Ishikawa (cell line): ENCODE results near the gene TRABD2A.

Experiments used
- CEBPB ChIP-seq: IDR thresholded peaks from 2 replicates; pipeline ENCODE4 v1.6.1; 2012
- CREB1 ChIP-seq: IDR thresholded peaks from 2 replicates; pipeline ENCODE4 v1.6.1; 2012; ENCODE audit warnings: low read depth
- EGR1 ChIP-seq: IDR thresholded peaks from 2 replicates; pipeline ENCODE4 v1.6.1; 2012
- EP300 ChIP-seq: IDR thresholded peaks from 2 replicates; pipeline ENCODE4 v1.6.1; 2012; ENCODE audit warnings: borderline replicate concordance
- FOXM1 ChIP-seq: IDR thresholded peaks from 2 replicates; pipeline ENCODE4 v1.6.1; 2012; ENCODE audit warnings: low read depth, borderline replicate concordance
- NFIC ChIP-seq: IDR thresholded peaks from 2 replicates; pipeline ENCODE4 v1.6.1; 2012
- RAD21 ChIP-seq: IDR thresholded peaks from 2 replicates; pipeline ENCODE4 v1.6.1; 2012; ENCODE audit warnings: low read depth
- REST ChIP-seq: IDR thresholded peaks from 2 replicates; pipeline ENCODE4 v1.6.1; 2012; ENCODE audit warnings: low read depth, mild to moderate bottlenecking
- TAF1 ChIP-seq: IDR thresholded peaks from 2 replicates; pipeline ENCODE4 v1.6.1; 2012; ENCODE audit warnings: low read depth, mild to moderate bottlenecking
- TCF12 ChIP-seq: IDR thresholded peaks from 2 replicates; pipeline ENCODE4 v1.6.1; 2012; ENCODE audit warnings: low read depth
- TEAD4 ChIP-seq: IDR thresholded peaks from 2 replicates; pipeline ENCODE4 v1.6.1; 2012
- YY1 ChIP-seq: IDR thresholded peaks from 2 replicates; pipeline ENCODE4 v1.6.1; 2012; ENCODE audit warnings: low read depth
- ZBTB7A ChIP-seq: IDR thresholded peaks from 2 replicates; pipeline ENCODE4 v1.6.1; 2012; ENCODE audit warnings: low read depth
- TF ChIP-seq, protein P1 (sequence below): IDR thresholded peaks from 2 replicates; pipeline ENCODE4 v1.6.1; 2012
- TF ChIP-seq, protein P2 (sequence below): IDR thresholded peaks from 2 replicates; pipeline ENCODE4 v1.6.1; 2012

Gene TRABD2A

DNA sequence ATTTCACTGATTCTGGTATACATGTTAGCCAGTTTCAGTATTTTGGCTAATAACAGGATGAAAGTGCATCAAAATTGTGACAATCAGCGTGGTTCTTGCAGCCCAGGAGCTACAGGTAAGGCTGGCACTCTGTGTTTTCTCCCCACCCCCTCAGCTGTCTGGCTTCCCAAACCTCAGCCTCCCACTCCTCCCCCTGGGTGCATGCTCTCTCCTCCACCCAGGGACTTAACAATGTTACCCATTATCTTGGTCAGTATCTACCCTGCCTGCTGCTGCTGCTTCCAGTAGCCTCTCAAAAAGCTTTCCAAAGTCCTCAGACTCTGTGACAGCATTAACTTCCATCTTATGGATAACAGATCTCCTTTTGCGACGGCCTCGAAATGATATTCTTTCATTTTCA, 41.0 kb downstream of the TRABD2A start:
- TF ChIP-seq CEBPB (no peak), FOXM1 (no peak), YY1 (no peak), REST (no peak), EGR1 (no peak), TCF12 (no peak), ZBTB7A (no peak), TAF1 (no peak), NFIC (no peak), CREB1 (no peak), TEAD4 (no peak), RAD21 (no peak), EP300 (no peak)
- TF ChIP-seq, protein P1, sequence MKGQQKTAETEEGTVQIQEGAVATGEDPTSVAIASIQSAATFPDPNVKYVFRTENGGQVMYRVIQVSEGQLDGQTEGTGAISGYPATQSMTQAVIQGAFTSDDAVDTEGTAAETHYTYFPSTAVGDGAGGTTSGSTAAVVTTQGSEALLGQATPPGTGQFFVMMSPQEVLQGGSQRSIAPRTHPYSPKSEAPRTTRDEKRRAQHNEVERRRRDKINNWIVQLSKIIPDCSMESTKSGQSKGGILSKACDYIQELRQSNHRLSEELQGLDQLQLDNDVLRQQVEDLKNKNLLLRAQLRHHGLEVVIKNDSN, result no peak
- TF ChIP-seq, protein P2, sequence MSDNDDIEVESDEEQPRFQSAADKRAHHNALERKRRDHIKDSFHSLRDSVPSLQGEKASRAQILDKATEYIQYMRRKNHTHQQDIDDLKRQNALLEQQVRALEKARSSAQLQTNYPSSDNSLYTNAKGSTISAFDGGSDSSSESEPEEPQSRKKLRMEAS, result no peak

GRCh38 chr2:84838434-84839145, 42.3 kb downstream of the TRABD2A start:
- no peak for TF ChIP-seq ZBTB7A
- TF ChIP-seq EP300, result no peak
- no peak for TF ChIP-seq YY1
- no peak for TF ChIP-seq RAD21
- TF ChIP-seq REST, result no peak
- TF ChIP-seq, protein P1, result no peak
- TF ChIP-seq NFIC, result no peak
- TF ChIP-seq TCF12, result no peak
- TF ChIP-seq TAF1, result no peak
- no peak for TF ChIP-seq EGR1
- no peak for TF ChIP-seq CREB1
- no peak for TF ChIP-seq CEBPB
- TF ChIP-seq TEAD4, result no peak
- TF ChIP-seq, protein P2, result no peak
- no peak for TF ChIP-seq FOXM1

GRCh38 chr2:84836215-84836614, 44.7 kb downstream of the TRABD2A start:
- TF ChIP-seq FOXM1 (no peak), EP300 (no peak), EGR1 (no peak), TAF1 (no peak), TCF12 (no peak), YY1 (no peak), RAD21 (no peak), CEBPB (no peak), NFIC (no peak), TEAD4 (no peak), REST (no peak), ZBTB7A (no peak), CREB1 (no peak)
- TF ChIP-seq, protein P2, result no peak
- TF ChIP-seq, protein P1, result no peak
